Vagina (tissue), 2 donors: ENCODE results near the gene SIGLEC11. TPM values are rescaled to one million over a fixed set of nuclear protein-coding genes. Genes with fewer than 3 reads are reported as not detected.

Experiments
- DNase-seq, 2 donors: peaks; one replicate each; pipeline ENCODE4 v3.0.0-alpha.2; 2017; ENCODE audit errors: extremely low spot score in 2 of 2
- H3K27ac ChIP-seq: fragments of 200-600 bp; sonication (generic); one replicate; pipeline ENCODE4 v1.5.1; 2019
- H3K27me3 ChIP-seq: fragments of 200-600 bp; sonication (generic); one replicate; pipeline ENCODE4 v1.5.1; 2019
- H3K36me3 ChIP-seq, 2 donors: fragments of 200-600 bp; sonication (generic); one replicate each; pipeline ENCODE4 v1.5.1; 2017 to 2019
- H3K4me1 ChIP-seq: fragments of 200-600 bp; sonication (generic); one replicate; pipeline ENCODE4 v1.5.1; 2019
- H3K4me3 ChIP-seq, 2 donors: fragments of 200-600 bp; sonication (generic); 1 replicate in 1 of 2; 2 replicates in 1 of 2; pipeline ENCODE4 v1.5.1; 2016 to 2019
- H3K9me3 ChIP-seq: fragments of 200-600 bp; sonication (generic); one replicate; pipeline ENCODE4 v1.5.1; 2019
- CTCF ChIP-seq, 3 experiments: fragments of 450-650 bp in 2 of 3; fragments of 200-600 bp in 1 of 3; sonication (generic) in 1 of 3; IDR thresholded peaks; one replicate each; pipeline ENCODE4 v1.5.1; 2017 to 2019; ENCODE audit warnings: antibody characterized with exemption in 3 of 3, mild to moderate bottlenecking in 2 of 3, moderate library complexity in 2 of 3
- POLR2A ChIP-seq, 2 donors: fragments of 450-650 bp; IDR thresholded peaks; one replicate each; pipeline ENCODE4 v1.6.1; 2017; ENCODE audit warnings: antibody characterized with exemption in 2 of 2, mild to moderate bottlenecking in 2 of 2, moderate library complexity in 2 of 2
- POLR2AphosphoS5 ChIP-seq, 2 donors: sonication (generic); formaldehyde crosslinking; IDR thresholded peaks; one replicate each; pipeline ENCODE4 v1.9.0; 2017; ENCODE audit warnings: antibody characterized with exemption in 2 of 2, mild to moderate bottlenecking in 2 of 2, low read depth in 1 of 2; ENCODE audit not compliant: insufficient read depth in 1 of 2
- intact Hi-C: fragments of 100-400 bp; cut with DNase I; formaldehyde crosslinking; loops from one replicate; pipeline ENCODE4 v1.15.1; 2023
- total RNA-seq: library from RNA; depleted of rRNA; stranded (reverse); fragments of >200 nt; gene quantifications from one replicate; pipeline ENCODE4 v1.2.3, GENCODE V29; 2016

The SIGLEC11 gene
- total RNA-seq, 1 donor from 2014 or later = 4.4 TPM

DNA sequence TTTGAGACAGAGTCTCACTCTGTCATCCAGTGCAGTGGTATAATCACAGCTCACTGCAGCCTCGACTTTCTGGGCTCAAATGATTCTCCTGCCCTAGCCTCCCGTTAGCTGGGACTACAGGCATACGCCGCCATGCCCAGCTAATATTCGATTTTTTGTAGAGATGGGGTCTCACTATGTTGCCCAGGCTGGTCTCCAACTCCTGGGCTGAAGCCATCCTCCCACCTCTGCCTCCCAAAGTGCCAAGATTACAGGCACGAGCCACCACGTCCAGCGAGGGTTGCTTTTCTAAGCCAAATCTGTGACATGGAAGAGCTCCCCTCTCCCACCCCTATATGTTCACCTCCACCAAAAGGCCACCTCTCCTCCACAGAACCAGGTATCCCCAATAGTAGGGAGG is 42.9 kb downstream of the SIGLEC11 start:
- intact Hi-C loops = no loop called here
- no peak for TF ChIP-seq POLR2A (IDR thresholded peaks at IDR 0.05)
- Histone ChIP-seq H3K27me3 (no peaks in the 10 kb centered on the region), H3K4me1 (peaks cover 6% of the 10 kb centered on the region), H3K4me3 (no peak overlapping the region), H3K9me3 (no peaks in the 10 kb centered on the region), H3K36me3 (peaks cover 0 to 14% of the 10 kb centered on the region in 2 donors), H3K27ac (no peak overlapping the region)
- DNase-seq = no peak

DNA sequence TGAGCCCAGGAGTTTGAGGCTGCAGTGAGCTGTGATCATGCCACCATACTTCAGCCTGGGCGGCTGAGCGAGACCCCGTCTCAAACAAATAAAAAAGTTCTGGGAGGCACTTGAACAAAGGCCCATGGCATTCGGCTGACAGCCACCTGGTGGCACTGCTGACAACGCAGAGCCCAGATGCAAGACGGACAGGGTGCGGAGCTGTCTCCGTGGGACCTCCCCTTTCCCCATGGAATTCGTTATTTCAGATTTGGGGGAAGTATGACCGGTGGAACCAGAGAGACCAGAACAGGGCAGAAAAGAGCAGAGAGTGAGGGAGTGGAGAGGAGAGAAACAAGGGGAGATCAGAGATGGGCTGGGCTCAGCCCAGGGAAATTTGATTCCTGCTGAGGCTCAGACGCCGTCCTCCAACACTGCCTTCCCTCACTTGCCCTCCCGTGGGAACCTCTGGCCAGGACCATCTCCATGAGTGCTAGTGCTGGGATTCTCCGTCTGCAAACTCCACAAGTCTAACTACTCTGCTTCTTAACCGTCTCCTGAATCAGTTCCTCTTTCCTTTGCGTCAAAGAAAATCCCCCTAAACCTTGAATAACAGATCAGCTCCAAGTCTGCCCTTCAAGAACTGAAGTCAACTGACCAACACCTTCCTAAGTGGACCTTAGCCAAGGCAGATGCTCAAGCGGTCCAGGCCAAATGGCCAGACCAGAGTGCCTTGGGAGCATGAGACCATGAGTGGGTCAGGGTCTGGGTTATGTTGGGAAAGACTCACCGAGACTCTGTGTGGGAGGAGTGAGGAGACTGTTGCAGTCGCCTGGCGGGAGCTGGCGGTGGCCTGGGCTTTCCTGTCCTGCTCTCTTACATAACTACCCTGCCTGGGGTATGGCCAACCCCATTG is 43.9 kb downstream of the SIGLEC11 start:
- Histone ChIP-seq H3K27me3 (no peaks in the 10 kb centered on the region), H3K36me3 (peaks cover 0 to 7% of the 10 kb centered on the region in 2 donors), H3K27ac (no peak overlapping the region), H3K9me3 (no peaks in the 10 kb centered on the region), H3K4me1 (no peaks in the 10 kb centered on the region), H3K4me3 (no peak overlapping the region)
- DNase-seq = no peak
- intact Hi-C loops = no loop called here
- TF ChIP-seq POLR2AphosphoS5 (IDR thresholded peaks at IDR 0.05; ENCODE audit: insufficient read depth in 1 of 2, low read depth in 1 of 2) (no peak), CTCF (IDR thresholded peaks at IDR 0.05) (no peak), POLR2A (IDR thresholded peaks at IDR 0.05) (no peak)

DNA sequence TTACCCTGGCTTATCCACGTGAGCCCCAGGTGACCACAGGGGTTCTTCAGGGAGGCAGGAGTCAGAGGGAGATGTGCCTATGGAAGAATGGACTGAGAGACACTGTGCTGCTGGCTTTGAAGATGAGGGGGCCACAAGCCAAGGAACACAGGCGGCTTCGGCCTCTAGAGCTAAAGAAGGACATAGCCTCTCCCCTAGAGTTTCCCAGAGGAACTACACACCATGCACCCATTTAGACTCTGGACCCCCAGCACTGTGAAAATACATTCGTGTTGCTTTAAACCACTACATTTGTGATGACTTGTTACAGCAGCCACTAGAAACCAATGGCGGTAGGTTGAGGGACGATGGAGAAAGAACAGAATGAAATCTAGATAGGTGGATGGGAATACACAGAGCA is 45.7 kb downstream of the SIGLEC11 start:
- no peaks in the 10 kb centered on the region for H3K9me3 ChIP-seq
- no peak overlapping the region for H3K4me3 ChIP-seq
- TF ChIP-seq POLR2AphosphoS5 (IDR thresholded peaks at IDR 0.05; ENCODE audit: insufficient read depth in 1 of 2, low read depth in 1 of 2) (no peak), CTCF (IDR thresholded peaks at IDR 0.05) (no peak), POLR2A (IDR thresholded peaks at IDR 0.05) (no peak)
- no peaks in the 10 kb centered on the region for H3K4me1 ChIP-seq
- intact Hi-C loops = no loop called here
- no peak overlapping the region for H3K27ac ChIP-seq
- no peaks in the 10 kb centered on the region for H3K27me3 ChIP-seq
- H3K36me3 ChIP-seq = no peaks in the 10 kb centered on the region
- DNase-seq = no peak

GRCh38 chr19:49913720-49914119 is 47.3 kb downstream of the SIGLEC11 start:
- H3K4me1 ChIP-seq = no peaks in the 10 kb centered on the region
- no peaks in the 10 kb centered on the region for H3K9me3 ChIP-seq
- H3K27ac ChIP-seq = no peak overlapping the region
- no peak for DNase-seq
- no peak overlapping the region for H3K4me3 ChIP-seq
- no peaks in the 10 kb centered on the region for H3K27me3 ChIP-seq
- H3K36me3 ChIP-seq = peaks cover 0 to 8% of the 10 kb centered on the region in 2 donors
- TF ChIP-seq CTCF (IDR thresholded peaks at IDR 0.05) (no peak), POLR2AphosphoS5 (IDR thresholded peaks at IDR 0.05; ENCODE audit: insufficient read depth in 1 of 2, low read depth in 1 of 2) (no peak), POLR2A (IDR thresholded peaks at IDR 0.05) (no peak)
- intact Hi-C loops = no loop called here

GRCh38 chr19:49912965-49913685 is 47.8 kb downstream of the SIGLEC11 start:
- DNase-seq = no peak
- TF ChIP-seq POLR2AphosphoS5 (IDR thresholded peaks at IDR 0.05; ENCODE audit: insufficient read depth in 1 of 2, low read depth in 1 of 2) (no peak), POLR2A (IDR thresholded peaks at IDR 0.05) (no peak), CTCF (IDR thresholded peaks at IDR 0.05) (no peak)
- H3K27ac ChIP-seq = no peak overlapping the region

More at GRCh38 chr19:49912965-49913685, 47.8 kb downstream of the SIGLEC11 start:
- Histone ChIP-seq H3K9me3 (no peaks in the 10 kb centered on the region), H3K4me1 (no peaks in the 10 kb centered on the region), H3K4me3 (no peak overlapping the region), H3K27me3 (no peaks in the 10 kb centered on the region), H3K36me3 (peaks cover 0 to 14% of the 10 kb centered on the region in 2 donors)
- intact Hi-C loops = no loop called here
